ENCODE measurements around the gene KCNH1. TPM values are rescaled to one million over a fixed set of nuclear protein-coding genes. Genes with fewer than 3 reads are reported as not detected.

The KCNH1 gene
- total RNA-seq, 1 experiment from 2014 or later, result not detected

GRCh38 chr1:210786546-210786945 lies 347.4 kb downstream of the KCNH1 start (continued):
- TF ChIP-seq, protein P1, sequence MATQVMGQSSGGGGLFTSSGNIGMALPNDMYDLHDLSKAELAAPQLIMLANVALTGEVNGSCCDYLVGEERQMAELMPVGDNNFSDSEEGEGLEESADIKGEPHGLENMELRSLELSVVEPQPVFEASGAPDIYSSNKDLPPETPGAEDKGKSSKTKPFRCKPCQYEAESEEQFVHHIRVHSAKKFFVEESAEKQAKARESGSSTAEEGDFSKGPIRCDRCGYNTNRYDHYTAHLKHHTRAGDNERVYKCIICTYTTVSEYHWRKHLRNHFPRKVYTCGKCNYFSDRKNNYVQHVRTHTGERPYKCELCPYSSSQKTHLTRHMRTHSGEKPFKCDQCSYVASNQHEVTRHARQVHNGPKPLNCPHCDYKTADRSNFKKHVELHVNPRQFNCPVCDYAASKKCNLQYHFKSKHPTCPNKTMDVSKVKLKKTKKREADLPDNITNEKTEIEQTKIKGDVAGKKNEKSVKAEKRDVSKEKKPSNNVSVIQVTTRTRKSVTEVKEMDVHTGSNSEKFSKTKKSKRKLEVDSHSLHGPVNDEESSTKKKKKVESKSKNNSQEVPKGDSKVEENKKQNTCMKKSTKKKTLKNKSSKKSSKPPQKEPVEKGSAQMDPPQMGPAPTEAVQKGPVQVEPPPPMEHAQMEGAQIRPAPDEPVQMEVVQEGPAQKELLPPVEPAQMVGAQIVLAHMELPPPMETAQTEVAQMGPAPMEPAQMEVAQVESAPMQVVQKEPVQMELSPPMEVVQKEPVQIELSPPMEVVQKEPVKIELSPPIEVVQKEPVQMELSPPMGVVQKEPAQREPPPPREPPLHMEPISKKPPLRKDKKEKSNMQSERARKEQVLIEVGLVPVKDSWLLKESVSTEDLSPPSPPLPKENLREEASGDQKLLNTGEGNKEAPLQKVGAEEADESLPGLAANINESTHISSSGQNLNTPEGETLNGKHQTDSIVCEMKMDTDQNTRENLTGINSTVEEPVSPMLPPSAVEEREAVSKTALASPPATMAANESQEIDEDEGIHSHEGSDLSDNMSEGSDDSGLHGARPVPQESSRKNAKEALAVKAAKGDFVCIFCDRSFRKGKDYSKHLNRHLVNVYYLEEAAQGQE (IDR thresholded peaks at IDR 0.05; ENCODE audit: low read depth), result no peak

GRCh38 chr1:210783925-210784324 lies 350.0 kb downstream of the KCNH1 start:
- no peak for ATAC-seq
- H2AFZ ChIP-seq (ENCODE audit: low read depth, low read length, poor library complexity, severe bottlenecking), result no peak overlapping the region
- H3K9me3 ChIP-seq (ENCODE audit: control insufficient read depth in 1 of 2, insufficient read depth in 1 of 2, low read depth in 1 of 2, low read length in 2 of 2), result no peaks in the 10 kb centered on the region
- peaks cover 16% of the 10 kb centered on the region for H3K27me3 ChIP-seq (ENCODE audit: insufficient read depth, low read length)
- no peaks in the 10 kb centered on the region for H4K20me1 ChIP-seq (ENCODE audit: insufficient read depth)
- no peaks in the 10 kb centered on the region for H3K9me2 ChIP-seq (ENCODE audit: insufficient read depth)
- no peak overlapping the region for H3K9ac ChIP-seq (ENCODE audit: low read length)
- POLR2A ChIA-PET, result no interaction called here
- no peak for TF ChIP-seq FOSL1 (IDR thresholded peaks at IDR 0.05; ENCODE audit: low read depth)
- no peak for TF ChIP-seq CEBPB (IDR thresholded peaks at IDR 0.05; ENCODE audit: low read depth)
- no peaks in the 10 kb centered on the region for H3K36me3 ChIP-seq (ENCODE audit: control insufficient read depth in 1 of 2, insufficient read depth in 2 of 2, low read length in 2 of 2)
- RAD21 ChIA-PET (ENCODE audit: low non-redundant PET in 1 of 2, low total read pairs in 2 of 2, uncharacterized antibody in 2 of 2, unreplicated experiment in 2 of 2), result no interaction called here
- no peaks in the 10 kb centered on the region for H3K79me2 ChIP-seq (ENCODE audit: insufficient read depth, low read length)
- intact Hi-C loops (cut with micrococcal nuclease), result no loop called here
- CTCF ChIA-PET, result no interaction called here
- no peak for DNase-seq (ENCODE audit: low read depth, low spot score)
- no TSS peak for BruUV-seq (replicated peaks)
- no peaks in the 10 kb centered on the region for H3K4me1 ChIP-seq (ENCODE audit: control insufficient read depth in 1 of 2, insufficient read depth in 2 of 2, low read length in 2 of 2)
- no peak overlapping the region for H3K27ac ChIP-seq (ENCODE audit: low read depth, low read length)
- H3K4me3 ChIP-seq (replicated peaks in 1 of 2; ENCODE audit: low read depth in 1 of 2, low read length in 2 of 2), result no peak overlapping the region
- H3K4me2 ChIP-seq (ENCODE audit: low read length), result no peak overlapping the region

- Histone ChIP-seq H3K36me3 (ENCODE audit: control insufficient read depth in 1 of 2, insufficient read depth in 2 of 2, low read length in 2 of 2) (no peaks in the 10 kb centered on the region), H3K4me2 (ENCODE audit: low read length) (no peak overlapping the region), H3K27me3 (ENCODE audit: insufficient read depth, low read length) (0 out of 2 replicates have a peak, but pooled peaks cover 6% of the 10 kb centered on the region), H4K20me1 (ENCODE audit: insufficient read depth) (no peaks in the 10 kb centered on the region), H3K9ac (ENCODE audit: low read length) (no peak overlapping the region), H3K4me1 (ENCODE audit: control insufficient read depth in 1 of 2, insufficient read depth in 2 of 2, low read length in 2 of 2) (no peaks in the 10 kb centered on the region), H3K9me2 (ENCODE audit: insufficient read depth) (no peaks in the 10 kb centered on the region), H3K9me3 (ENCODE audit: control insufficient read depth in 1 of 2, insufficient read depth in 1 of 2, low read depth in 1 of 2, low read length in 2 of 2) (no peaks in the 10 kb centered on the region), H3K27ac (ENCODE audit: low read depth, low read length) (no peak overlapping the region), H3K79me2 (ENCODE audit: insufficient read depth, low read length) (no peaks in the 10 kb centered on the region), H3K4me3 (replicated peaks in 1 of 2; ENCODE audit: low read depth in 1 of 2, low read length in 2 of 2) (no peak overlapping the region), H2AFZ (ENCODE audit: low read depth, low read length, poor library complexity, severe bottlenecking) (no peak overlapping the region)
- ATAC-seq (no peak), DNase-seq (ENCODE audit: low read depth, low spot score) (no peak)
- intact Hi-C loops (cut with micrococcal nuclease), result no loop called here
- ChIA-PET RAD21 (ENCODE audit: low non-redundant PET in 1 of 2, low total read pairs in 2 of 2, uncharacterized antibody in 2 of 2, unreplicated experiment in 2 of 2) (no interaction called here), POLR2A (no interaction called here), CTCF (no interaction called here)
- TF ChIP-seq, protein P2, sequence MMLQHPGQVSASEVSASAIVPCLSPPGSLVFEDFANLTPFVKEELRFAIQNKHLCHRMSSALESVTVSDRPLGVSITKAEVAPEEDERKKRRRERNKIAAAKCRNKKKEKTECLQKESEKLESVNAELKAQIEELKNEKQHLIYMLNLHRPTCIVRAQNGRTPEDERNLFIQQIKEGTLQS (IDR thresholded peaks at IDR 0.05), result no peak
- TF ChIP-seq JUND (IDR thresholded peaks at IDR 0.05) (no peak), POLR2A (IDR thresholded peaks at IDR 0.05; ENCODE audit: borderline replicate concordance, extremely low read depth, insufficient read depth, insufficient read length) (no peak), ELF1 (IDR thresholded peaks at IDR 0.05; ENCODE audit: borderline replicate concordance, low read depth) (no peak), SRF (IDR thresholded peaks at IDR 0.05; ENCODE audit: low read depth) (no peak), SIN3A (IDR thresholded peaks at IDR 0.05; ENCODE audit: low read depth) (no peak), EZH2 (IDR thresholded peaks at IDR 0.05) (no peak), POLR2AphosphoS5 (IDR thresholded peaks at IDR 0.05; ENCODE audit: low read depth, low read length) (no peak), CEBPB (IDR thresholded peaks at IDR 0.05; ENCODE audit: low read depth) (no peak), ZNF274 (IDR thresholded peaks at IDR 0.05; ENCODE audit: low read depth, low read length) (no peak), EZH2phosphoT487 (IDR thresholded peaks at IDR 0.05; ENCODE audit: borderline replicate concordance) (no peak), CBX3 (IDR thresholded peaks at IDR 0.05; ENCODE audit: low read depth) (no peak), TCF7L2 (IDR thresholded peaks at IDR 0.05; ENCODE audit: borderline replicate concordance, extremely low read depth, insufficient read depth, insufficient read length) (no peak), SP1 (IDR thresholded peaks at IDR 0.05; ENCODE audit: low read depth) (no peak)
- BruUV-seq (replicated peaks), result no TSS peak
Observed at GRCh38 chr1:210781652-210782051, 352.3 kb downstream of the KCNH1 start.

Measured in HCT116 (cell line).